Measurements from ENCODE around the gene DGLUCY. TPM values are rescaled to one million over a fixed set of nuclear protein-coding genes. Genes with fewer than 3 reads are reported as not detected.
"Not testable (repeated sequence)": the region's sequence is repeated elsewhere in the genome, so short reads cannot be mapped to it uniquely, and the experiment has no call there.

DGLUCY gene
- total and polyA plus RNA-seq, 4 donors: 29.0 to 74.3 (median 52.1) TPM

DNA sequence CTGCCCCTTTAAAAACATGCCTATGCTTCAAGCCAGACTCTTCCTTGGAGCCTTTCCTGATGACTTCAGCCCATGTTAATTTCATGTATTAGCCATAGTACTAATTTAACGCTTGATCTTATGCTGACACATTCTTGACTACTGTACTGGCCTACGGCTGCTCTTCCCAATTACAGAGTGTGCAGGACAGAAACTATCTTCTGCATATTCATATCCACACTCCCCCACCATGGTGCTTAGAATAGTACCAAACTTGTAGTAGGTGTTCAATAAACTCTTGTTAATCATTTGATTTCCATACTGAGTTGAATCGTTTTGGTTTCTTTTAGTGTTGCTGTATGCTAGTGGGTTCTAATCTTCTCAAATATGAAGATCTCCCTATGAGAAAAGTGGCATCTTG, 21.8 kb upstream of the DGLUCY start:
- Histone ChIP-seq H3K9ac (ENCODE audit: insufficient read depth in 1 of 2, low read length in 2 of 2) (no peak overlapping the region), H3K4me3 (no peak overlapping the region), H3K9me3 (ENCODE audit: control insufficient read depth in 4 of 4, insufficient read depth in 3 of 4, low read length in 3 of 4) (no peaks in the 10 kb centered on the region), H3K4me1 (ENCODE audit: control insufficient read depth in 5 of 5, insufficient read depth in 5 of 5, low read length in 5 of 5) (no peaks in the 10 kb centered on the region), H3K27me3 (ENCODE audit: control insufficient read depth in 3 of 3, insufficient read depth in 3 of 3, low read length in 2 of 3) (no peaks in the 10 kb centered on the region), H3K36me3 (ENCODE audit: control insufficient read depth in 4 of 4, insufficient read depth in 4 of 4, low read length in 4 of 4) (no peaks in the 10 kb centered on the region), H3K27ac (ENCODE audit: low read depth in 1 of 2, low read length in 1 of 2) (no peak overlapping the region)
- no peak for ATAC-seq (ENCODE audit: insufficient read depth, low FRiP score)
- no peak for DNase-seq
- TF ChIP-seq, protein P1, sequence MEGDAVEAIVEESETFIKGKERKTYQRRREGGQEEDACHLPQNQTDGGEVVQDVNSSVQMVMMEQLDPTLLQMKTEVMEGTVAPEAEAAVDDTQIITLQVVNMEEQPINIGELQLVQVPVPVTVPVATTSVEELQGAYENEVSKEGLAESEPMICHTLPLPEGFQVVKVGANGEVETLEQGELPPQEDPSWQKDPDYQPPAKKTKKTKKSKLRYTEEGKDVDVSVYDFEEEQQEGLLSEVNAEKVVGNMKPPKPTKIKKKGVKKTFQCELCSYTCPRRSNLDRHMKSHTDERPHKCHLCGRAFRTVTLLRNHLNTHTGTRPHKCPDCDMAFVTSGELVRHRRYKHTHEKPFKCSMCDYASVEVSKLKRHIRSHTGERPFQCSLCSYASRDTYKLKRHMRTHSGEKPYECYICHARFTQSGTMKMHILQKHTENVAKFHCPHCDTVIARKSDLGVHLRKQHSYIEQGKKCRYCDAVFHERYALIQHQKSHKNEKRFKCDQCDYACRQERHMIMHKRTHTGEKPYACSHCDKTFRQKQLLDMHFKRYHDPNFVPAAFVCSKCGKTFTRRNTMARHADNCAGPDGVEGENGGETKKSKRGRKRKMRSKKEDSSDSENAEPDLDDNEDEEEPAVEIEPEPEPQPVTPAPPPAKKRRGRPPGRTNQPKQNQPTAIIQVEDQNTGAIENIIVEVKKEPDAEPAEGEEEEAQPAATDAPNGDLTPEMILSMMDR (IDR thresholded peaks at IDR 0.05; ENCODE audit: control extremely low read depth, extremely low read depth): no peak
- 93 to 99% methylated on average over 3 of the region's 3 CpGs for WGBS, 2 donors

DNA sequence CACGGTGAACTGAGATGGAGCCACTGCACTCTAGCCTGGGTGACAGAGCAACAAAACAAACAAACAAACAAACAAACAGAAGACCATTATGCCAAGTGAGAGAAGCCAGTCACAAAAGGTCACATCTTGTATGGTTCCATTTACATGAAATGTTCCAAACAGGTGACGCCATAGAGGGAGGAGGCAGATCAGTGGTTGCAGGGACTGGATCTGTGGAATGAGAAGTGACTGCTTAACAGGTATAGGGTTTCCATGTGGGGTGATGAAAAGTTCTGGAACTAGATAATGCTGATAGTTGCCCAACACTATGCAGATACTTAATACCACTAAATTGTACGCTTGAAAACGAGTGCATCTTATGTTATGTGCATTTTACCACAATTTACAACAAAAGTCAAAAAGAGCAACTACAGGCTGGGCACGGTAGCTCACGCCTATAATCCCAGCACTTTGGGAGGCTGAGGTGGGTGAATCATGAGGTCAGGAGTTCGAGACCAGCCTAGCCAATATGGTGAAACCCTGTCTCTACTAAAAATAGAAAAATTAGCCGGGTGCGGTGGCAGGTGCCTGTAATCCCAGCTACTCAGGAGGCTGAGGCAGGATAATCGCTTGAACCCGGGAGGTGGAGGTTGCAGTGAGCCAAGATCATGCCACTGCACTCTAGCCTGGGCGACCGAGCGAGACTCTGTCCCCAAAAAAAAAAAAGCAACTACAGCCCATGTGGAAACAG, 20.0 kb upstream of the DGLUCY start:
- H3K4me3 ChIP-seq; H3K36me3 ChIP-seq (ENCODE audit: control insufficient read depth in 4 of 4, insufficient read depth in 4 of 4, low read length in 4 of 4); H3K27ac ChIP-seq (ENCODE audit: low read depth in 1 of 2, low read length in 1 of 2); ATAC-seq (ENCODE audit: insufficient read depth, low FRiP score); DNase-seq; H3K4me1 ChIP-seq (ENCODE audit: control insufficient read depth in 5 of 5, insufficient read depth in 5 of 5, low read length in 5 of 5); H3K27me3 ChIP-seq (ENCODE audit: control insufficient read depth in 3 of 3, insufficient read depth in 3 of 3, low read length in 2 of 3); H3K9ac ChIP-seq (ENCODE audit: insufficient read depth in 1 of 2, low read length in 2 of 2); H3K9me3 ChIP-seq (ENCODE audit: control insufficient read depth in 4 of 4, insufficient read depth in 3 of 4, low read length in 3 of 4): not testable (repeated sequence)
- WGBS, 2 donors: 97 to 98% methylated on average over 14 of the region's 14 CpGs

DNA sequence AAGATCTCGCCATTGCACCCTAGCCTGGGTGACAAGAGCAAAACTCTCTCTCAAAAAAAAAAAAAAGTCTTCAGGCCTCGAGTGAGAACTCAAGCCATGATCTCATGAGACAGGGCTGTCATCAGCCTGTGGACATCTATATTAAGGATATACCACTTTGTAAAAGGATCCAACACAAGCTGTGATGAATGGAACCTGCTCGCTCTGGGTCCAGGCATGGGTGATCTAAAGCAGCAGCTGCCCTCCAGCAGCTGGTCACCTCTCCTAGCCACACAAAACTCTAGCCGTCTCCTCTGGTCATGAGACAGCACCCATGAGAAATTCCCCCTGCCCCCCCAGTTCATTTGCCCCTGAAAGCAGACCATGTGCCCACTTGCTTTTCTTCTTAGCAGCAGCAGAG, 19.1 kb upstream of the DGLUCY start:
- TF ChIP-seq, protein P1 (IDR thresholded peaks at IDR 0.05; ENCODE audit: control extremely low read depth, extremely low read depth): no peak
- Histone ChIP-seq H3K27ac (ENCODE audit: low read depth in 1 of 2, low read length in 1 of 2) (no peak overlapping the region), H3K9ac (ENCODE audit: insufficient read depth in 1 of 2, low read length in 2 of 2) (no peak overlapping the region), H3K9me3 (ENCODE audit: control insufficient read depth in 4 of 4, insufficient read depth in 3 of 4, low read length in 3 of 4) (no peaks in the 10 kb centered on the region), H3K27me3 (ENCODE audit: control insufficient read depth in 3 of 3, insufficient read depth in 3 of 3, low read length in 2 of 3) (no peaks in the 10 kb centered on the region), H3K4me1 (ENCODE audit: control insufficient read depth in 5 of 5, insufficient read depth in 5 of 5, low read length in 5 of 5) (no peaks in the 10 kb centered on the region), H3K4me3 (no peak overlapping the region), H3K36me3 (ENCODE audit: control insufficient read depth in 4 of 4, insufficient read depth in 4 of 4, low read length in 4 of 4) (no peaks in the 10 kb centered on the region)
- 93 to 96% methylated on average over 4 of the region's 4 CpGs for WGBS, 2 donors
- DNase-seq (no peak), ATAC-seq (ENCODE audit: insufficient read depth, low FRiP score) (no peak)

DNA sequence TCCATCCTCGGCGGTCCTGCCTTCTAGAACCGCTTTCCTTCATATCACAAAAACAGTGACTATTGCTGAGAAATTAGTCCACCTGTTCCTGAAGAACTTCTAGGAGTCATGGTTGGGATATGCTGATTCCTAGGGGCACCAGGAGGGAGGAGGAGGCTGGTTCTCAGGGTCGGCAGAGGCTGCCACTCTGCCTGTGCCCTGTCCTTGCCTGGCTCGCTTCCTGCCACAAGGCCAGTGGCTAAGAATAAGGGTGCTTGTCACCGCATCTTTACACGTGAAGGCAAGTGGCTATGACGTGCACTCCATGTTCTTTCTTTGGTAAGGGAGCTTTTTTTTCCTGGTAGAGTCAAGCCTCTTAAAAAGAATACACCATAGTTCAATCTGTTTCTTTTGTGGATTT, 18.7 kb upstream of the DGLUCY start:
- no peak overlapping the region for H3K9ac ChIP-seq (ENCODE audit: insufficient read depth in 1 of 2, low read length in 2 of 2)
- TF ChIP-seq, protein P1 (IDR thresholded peaks at IDR 0.05; ENCODE audit: control extremely low read depth, extremely low read depth): no peak
- no peaks in the 10 kb centered on the region for H3K9me3 ChIP-seq (ENCODE audit: control insufficient read depth in 4 of 4, insufficient read depth in 3 of 4, low read length in 3 of 4)
- H3K36me3 ChIP-seq (ENCODE audit: control insufficient read depth in 4 of 4, insufficient read depth in 4 of 4, low read length in 4 of 4): no peaks in the 10 kb centered on the region
- no peaks in the 10 kb centered on the region for H3K27me3 ChIP-seq (ENCODE audit: control insufficient read depth in 3 of 3, insufficient read depth in 3 of 3, low read length in 2 of 3)
- no peak overlapping the region for H3K27ac ChIP-seq (ENCODE audit: low read depth in 1 of 2, low read length in 1 of 2)
- no peak for ATAC-seq (ENCODE audit: insufficient read depth, low FRiP score)
- 80 to 81% methylated on average over 8 of the region's 8 CpGs for WGBS, 2 donors
- no peaks in the 10 kb centered on the region for H3K4me1 ChIP-seq (ENCODE audit: control insufficient read depth in 5 of 5, insufficient read depth in 5 of 5, low read length in 5 of 5)
- H3K4me3 ChIP-seq: no peak overlapping the region
- DNase-seq: no peak

DNA sequence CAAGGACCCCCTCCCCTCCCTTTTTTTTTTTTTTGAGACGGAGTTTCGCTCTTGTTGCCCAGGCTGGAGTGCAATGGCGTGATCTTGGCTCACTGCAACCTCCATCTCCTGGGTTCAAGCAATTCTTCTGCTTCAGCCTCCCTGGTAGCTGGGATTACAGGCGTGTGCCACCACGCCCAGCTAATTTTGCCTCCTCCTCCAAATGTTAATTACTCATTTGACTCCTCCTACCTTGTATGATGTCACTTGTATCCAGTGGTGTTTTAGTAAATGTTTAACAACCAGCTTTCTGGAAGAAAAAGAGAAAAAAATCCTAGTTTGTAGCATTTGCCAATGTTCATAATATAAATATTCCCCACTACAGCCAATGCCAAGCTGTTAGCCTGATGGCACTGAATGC, 16.2 kb upstream of the DGLUCY start:
- not testable (repeated sequence) for H3K4me1 ChIP-seq (ENCODE audit: control insufficient read depth in 5 of 5, insufficient read depth in 5 of 5, low read length in 5 of 5); H3K9me3 ChIP-seq (ENCODE audit: control insufficient read depth in 4 of 4, insufficient read depth in 3 of 4, low read length in 3 of 4); H3K27me3 ChIP-seq (ENCODE audit: control insufficient read depth in 3 of 3, insufficient read depth in 3 of 3, low read length in 2 of 3); H3K4me3 ChIP-seq; H3K9ac ChIP-seq (ENCODE audit: insufficient read depth in 1 of 2, low read length in 2 of 2); DNase-seq; H3K27ac ChIP-seq (ENCODE audit: low read depth in 1 of 2, low read length in 1 of 2); ATAC-seq (ENCODE audit: insufficient read depth, low FRiP score); H3K36me3 ChIP-seq (ENCODE audit: control insufficient read depth in 4 of 4, insufficient read depth in 4 of 4, low read length in 4 of 4)
- WGBS, 2 donors: 89 to 95% methylated on average over 5 of the region's 5 CpGs

All from lung (tissue), 12 donors.